GM19035 (cell line): ENCODE data around the gene AUH.
"Not testable (repeated sequence)": the region's sequence is repeated elsewhere in the genome, so short reads cannot be mapped to it uniquely, and the experiment has no call there.

Experiments
- ATAC-seq: cut with Tn5 transposase; IDR thresholded peaks from one replicate; pipeline ENCODE4 v1.9.1; 2021; ENCODE audit not compliant: unreplicated experiment

AUH gene

GRCh38 chr9:91382298-91382697 is 20.6 kb upstream of the AUH start:
- ATAC-seq: no peak

- no peak for ATAC-seq
Measured at GRCh38 chr9:91379426-91379825, 17.7 kb upstream of the AUH start.

- no peak for ATAC-seq
Measured at GRCh38 chr9:91378695-91379127, 17.0 kb upstream of the AUH start.

- not testable (repeated sequence) for ATAC-seq
Measured at GRCh38 chr9:91378054-91378453, 16.3 kb upstream of the AUH start.

- no peak for ATAC-seq
Measured at GRCh38 chr9:91376239-91376638, 14.5 kb upstream of the AUH start.

- no peak for ATAC-seq
Measured at GRCh38 chr9:91374939-91375338, 13.2 kb upstream of the AUH start.

GRCh38 chr9:91371894-91372293 is 10.2 kb upstream of the AUH start:
- no peak for ATAC-seq

GRCh38 chr9:91370006-91370405 is 8.3 kb upstream of the AUH start:
- not testable (repeated sequence) for ATAC-seq

- ATAC-seq: no peak
Measured at GRCh38 chr9:91364702-91365101, 3.0 kb upstream of the AUH start.

- ATAC-seq: no peak
Measured at GRCh38 chr9:91364005-91364404, 2.3 kb upstream of the AUH start.

GRCh38 chr9:91362051-91362611 is 413 bp upstream of the AUH start:
- ATAC-seq: no peak

- no peak for ATAC-seq
Measured at GRCh38 chr9:91360551-91361290, 997 bp downstream of the AUH start.

- ATAC-seq: no peak
Measured at GRCh38 chr9:91359734-91360470, 1.8 kb downstream of the AUH start.

GRCh38 chr9:91359083-91359482 is 2.6 kb downstream of the AUH start:
- ATAC-seq: no peak

- ATAC-seq: no peak
Measured at GRCh38 chr9:91354881-91355280, 6.8 kb downstream of the AUH start.

- ATAC-seq: no peak
Measured at GRCh38 chr9:91349115-91349555, 12.6 kb downstream of the AUH start.

GRCh38 chr9:91348191-91348807 is 13.4 kb downstream of the AUH start:
- ATAC-seq: no peak

GRCh38 chr9:91347377-91347776 is 14.3 kb downstream of the AUH start:
- no peak for ATAC-seq

- no peak for ATAC-seq
Measured at GRCh38 chr9:91346644-91347043, 15.1 kb downstream of the AUH start.

GRCh38 chr9:91345978-91346377 is 15.7 kb downstream of the AUH start:
- no peak for ATAC-seq

GRCh38 chr9:91342575-91342974 is 19.1 kb downstream of the AUH start:
- no peak for ATAC-seq

GRCh38 chr9:91341749-91342148 is 20.0 kb downstream of the AUH start:
- no peak for ATAC-seq
